IMR-90 (cell line): Measurements from ENCODE around the gene GON7. TPM values are rescaled to one million over a fixed set of nuclear protein-coding genes. Genes with fewer than 3 reads are reported as not detected.

Source experiments
- ATAC-seq: fragments of 200-7000 bp; cut with Tn5 transposase; 2 replicates; pipeline ENCODE4 v1.9.1; 2020; ENCODE audit warnings: low read depth, mild to moderate bottlenecking, moderate library complexity
- BruUV-seq: library from RNA; stranded (reverse); fragments of 400-500 nt; replicated peaks from 2 replicates; lab custom pipeline; 2021; lab: Mats Ljungman, UMichigan
- CTCF ChIA-PET: fragments of 300-600 bp; formaldehyde crosslinking; extraction: SDS; loops from one replicate; lab custom pipeline; 2021; ENCODE audit warnings: antibody characterized with exemption; lab: Yijun Ruan, JAX
- POLR2A ChIA-PET: fragments of 300-600 bp; sonication (Branson Sonifier 250); formaldehyde crosslinking; loops from one replicate; lab custom pipeline; 2022; ENCODE audit warnings: antibody characterized with exemption; ENCODE audit not compliant: unreplicated experiment; lab: Charles Lee
- DNase-seq: peaks from one replicate; pipeline ENCODE4 v3.0.0; 2013
- H2AFZ ChIP-seq: replicated peaks from 2 replicates; pipeline ENCODE3; 2013; ENCODE audit warnings: low read length, mild to moderate bottlenecking; ENCODE audit not compliant: poor library complexity
- H2AK5ac ChIP-seq: 2 replicates; pipeline ENCODE4 v1.6.1; 2013; ENCODE audit warnings: low read depth, low read length, inconsistent platforms
- H2AK9ac ChIP-seq: replicated peaks from 2 replicates; pipeline ENCODE3; 2013; ENCODE audit warnings: mild to moderate bottlenecking, low read depth, low read length, moderate library complexity; ENCODE audit not compliant: poor library complexity
- H2BK120ac ChIP-seq: 2 replicates; pipeline ENCODE4 v1.6.1; 2013; ENCODE audit warnings: low read depth, low read length, inconsistent platforms
- H2BK15ac ChIP-seq: 3 replicates; pipeline ENCODE4 v1.6.1; 2013; ENCODE audit warnings: low read depth, low read length, inconsistent platforms
- H2BK20ac ChIP-seq: 2 replicates; pipeline ENCODE4 v1.6.1; 2013; ENCODE audit warnings: low read depth, mild to moderate bottlenecking, inconsistent platforms, low read length, moderate library complexity
- H2BK5ac ChIP-seq: 2 replicates; pipeline ENCODE4 v1.6.1; 2013; ENCODE audit warnings: mild to moderate bottlenecking, low read depth, low read length, inconsistent platforms; ENCODE audit not compliant: poor library complexity, severe bottlenecking
- H3K14ac ChIP-seq: replicated peaks from 2 replicates; pipeline ENCODE4 v1.6.1; 2013; ENCODE audit warnings: low read depth, low read length, inconsistent platforms
- H3K18ac ChIP-seq: 2 replicates; pipeline ENCODE4 v1.6.1; 2013; ENCODE audit warnings: low read depth, low read length, control low read depth
- H3K23ac ChIP-seq: 2 replicates; pipeline ENCODE4 v1.6.1; 2013; ENCODE audit warnings: low read depth, low read length, inconsistent platforms
- H3K27ac ChIP-seq: 2 replicates; pipeline ENCODE4 v1.5.1; 2013; ENCODE audit warnings: mild to moderate bottlenecking, control low read depth, low read length; ENCODE audit not compliant: insufficient read depth
- H3K27me3 ChIP-seq: 2 replicates; pipeline ENCODE4 v1.6.1; 2013; ENCODE audit warnings: low read length; ENCODE audit not compliant: control insufficient read depth, insufficient read depth
- H3K36me3 ChIP-seq: 2 replicates; pipeline ENCODE4 v1.6.1; 2013; ENCODE audit warnings: low read length, mixed read lengths; ENCODE audit not compliant: control insufficient read depth, insufficient read depth
- H3K4ac ChIP-seq: 2 replicates; pipeline ENCODE4 v1.6.1; 2013; ENCODE audit warnings: low read depth, low read length, inconsistent platforms
- H3K4me1 ChIP-seq: 2 replicates; pipeline ENCODE4 v1.6.1; 2013; ENCODE audit warnings: low read length, mixed read lengths; ENCODE audit not compliant: control insufficient read depth, insufficient read depth
- H3K4me2 ChIP-seq: 2 replicates; pipeline ENCODE4 v1.6.1; 2013; ENCODE audit warnings: low read depth, mild to moderate bottlenecking, control low read depth, low read length, moderate library complexity
- H3K4me3 ChIP-seq: 2 replicates; pipeline ENCODE4 v1.5.1; 2013; ENCODE audit warnings: low read depth, mild to moderate bottlenecking, control low read depth, low read length, moderate library complexity; ENCODE audit not compliant: insufficient read depth
- H3K56ac ChIP-seq: 2 replicates; pipeline ENCODE4 v1.6.1; 2013; ENCODE audit warnings: low read length, inconsistent platforms; ENCODE audit not compliant: insufficient read depth; ENCODE audit errors: extremely low read depth
- H3K79me1 ChIP-seq, 2 experiments: 2 replicates each; pipeline ENCODE4 v1.6.1; 2013; ENCODE audit warnings: low read length in 2 of 2, inconsistent platforms in 1 of 2, low read depth in 1 of 2
- H3K9ac ChIP-seq: 2 replicates; pipeline ENCODE4 v1.6.1; 2013; ENCODE audit warnings: low read depth, low read length, control low read depth
- H3K9me1 ChIP-seq: 2 replicates; pipeline ENCODE4 v1.6.1; 2013; ENCODE audit warnings: low read length, inconsistent platforms; ENCODE audit not compliant: insufficient read depth
- H3K9me3 ChIP-seq: 2 replicates; pipeline ENCODE4 v1.6.1; 2013; ENCODE audit warnings: low read length; ENCODE audit not compliant: control insufficient read depth, insufficient read depth
- H4K20me1 ChIP-seq: 2 replicates; pipeline ENCODE4 v1.6.1; 2013; ENCODE audit warnings: low read length, inconsistent platforms; ENCODE audit not compliant: insufficient read depth
- H4K5ac ChIP-seq: 2 replicates; pipeline ENCODE4 v1.6.1; 2013; ENCODE audit warnings: mild to moderate bottlenecking, low read depth, low read length, control low read depth
- H4K8ac ChIP-seq, 2 experiments: 2 replicates each; pipeline ENCODE4 v1.6.1; 2013; ENCODE audit warnings: low read depth in 2 of 2, low read length in 2 of 2, control low read depth in 1 of 2, inconsistent platforms in 1 of 2
- H4K91ac ChIP-seq: 2 replicates; pipeline ENCODE4 v1.6.1; 2013; ENCODE audit warnings: low read depth, low read length, inconsistent platforms; ENCODE audit not compliant: insufficient read depth
- MAZ ChIP-seq: IDR thresholded peaks from 2 replicates; pipeline ENCODE4 v1.6.1; 2012; ENCODE audit warnings: low read depth, mild to moderate bottlenecking, low read length, improper control_type of control experiment, moderate library complexity, borderline replicate concordance
- WGBS, 2 experiments: methylation state at CpG; one replicate each; pipeline versions ENCODE4 v1.1.5 to v1.1.7; 2013; ENCODE audit warnings: missing lambda C conversion rate in 2 of 2; ENCODE audit not compliant: insufficient read length in 1 of 2; ENCODE audit errors: extremely low coverage in 2 of 2; 5-methylcytosine and 5-hydroxymethylcytosine counted together
- dilution Hi-C: fragments of 300-500 bp; cut with HindIII; formaldehyde crosslinking; loops from one replicate; pipeline ENCODE4 v1.14.3; 2018; ENCODE audit warnings: low sequenced_read_pairs; ENCODE audit not compliant: unreplicated experiment
- in situ Hi-C: fragments of 300-500 bp; cut with MboI; formaldehyde crosslinking; loops from 3 replicates; pipeline ENCODE4 v1.14.3; 2019; ENCODE audit warnings: low sequenced_read_pairs, inconsistent platforms, mixed read lengths
- intact Hi-C: fragments of 100-400 bp; cut with micrococcal nuclease; formaldehyde crosslinking; loops from 2 replicates; pipeline ENCODE4 v1.10.0; 2022
- polyA plus RNA-seq, 3 experiments: library from polyadenylated mRNA; depleted of rRNA; stranded (reverse); fragments of >200 nt; gene quantifications; 2 replicates each; pipeline ENCODE4 v1.2.3, GENCODE V29; 2012; ENCODE audit warnings: low replicate concordance in 1 of 3
- total RNA-seq: library from RNA; depleted of rRNA; stranded (reverse); fragments of >200 nt; gene quantifications from 2 replicates; pipeline ENCODE4 v1.2.3, GENCODE V29; 2012

Gene GON7
- total and polyA plus RNA-seq, 2 of the 4 experiments (the other 2 are of a cell fraction), result 4.3 to 7.8 TPM

DNA sequence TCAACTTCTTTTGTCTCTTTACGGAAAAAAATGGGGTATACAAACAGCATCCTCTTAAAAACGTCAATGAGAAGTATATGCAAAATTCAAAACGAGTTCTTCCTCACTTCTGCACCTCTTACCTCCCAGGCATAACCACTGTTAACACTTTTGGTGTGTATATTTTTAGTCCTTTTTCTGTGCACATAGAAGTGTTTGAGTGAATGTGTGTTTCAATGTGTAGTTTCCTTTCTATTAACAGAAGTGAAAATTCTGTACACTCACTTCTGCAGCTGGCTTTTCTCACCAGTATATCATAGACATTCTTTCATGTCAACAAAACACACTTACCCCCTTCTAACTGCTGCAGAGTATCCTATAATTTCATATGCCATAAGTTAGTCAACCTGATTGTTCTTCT lies 5.6 kb upstream of the GON7 start:
- dilution Hi-C loops, result no loop called here
- BruUV-seq, result no TSS peak
- H3K36me3 ChIP-seq, result peaks cover 6% of the 10 kb centered on the region

More for the DNA sequence above, 5.6 kb upstream of the GON7 start:
- no peak for ATAC-seq
- no peak overlapping the region for H3K4me2 ChIP-seq
- H3K27ac ChIP-seq, result no peak overlapping the region
- peaks cover 6% of the 10 kb centered on the region in 2 experiments; a peak in 2 of 4 replicates for H3K79me1 ChIP-seq
- no peak overlapping the region for H4K8ac ChIP-seq
- H3K9ac ChIP-seq, result no peak overlapping the region
- H2BK15ac ChIP-seq, result no peak overlapping the region
- intact Hi-C loops, result no loop called here
- no peak overlapping the region for H2BK5ac ChIP-seq
- no peak overlapping the region for H2AFZ ChIP-seq
- H3K18ac ChIP-seq, result no peak overlapping the region
- H3K9me3 ChIP-seq, result no peaks in the 10 kb centered on the region
- H2BK20ac ChIP-seq, result no peak overlapping the region
- no peaks in the 10 kb centered on the region for H3K4me1 ChIP-seq
- H4K20me1 ChIP-seq, result no peaks in the 10 kb centered on the region
- no peaks in the 10 kb centered on the region for H3K27me3 ChIP-seq
- no peak overlapping the region for H3K23ac ChIP-seq
- H3K14ac ChIP-seq, result no peak overlapping the region
- TF ChIP-seq MAZ, result no peak
- H2AK9ac ChIP-seq, result no peak overlapping the region
- H4K91ac ChIP-seq, result no peak overlapping the region
- H3K4me3 ChIP-seq, result no peak overlapping the region
- no peak overlapping the region for H3K4ac ChIP-seq
- no peak overlapping the region for H4K5ac ChIP-seq
- no peak overlapping the region for H2BK120ac ChIP-seq
- no peak overlapping the region for H2AK5ac ChIP-seq
- POLR2A ChIA-PET, result no interaction called here
- no peaks in the 10 kb centered on the region for H3K9me1 ChIP-seq
- H3K56ac ChIP-seq, result no peak overlapping the region
- CTCF ChIA-PET, result no interaction called here
- in situ Hi-C loops, result loop anchor here (10.0 kb wide), 1 partner anchor 332 kb away; no protein-coding TSS in a partner anchor
- DNase-seq, result no peak
- WGBS, 2 experiments, result no CpG with 5 or more reads among the region's 3 CpGs
